T-cell (primary cell): ENCODE data around the gene C2CD3. TPM values are rescaled to one million over a fixed set of nuclear protein-coding genes. Genes with fewer than 3 reads are reported as not detected.

Experiments
- ATAC-seq, 4 experiments: fragments of 200-7000 bp in 3 of 4; fragments of 150-1000 bp in 1 of 4; cut with Tn5 transposase; replicated peaks in 1 of 4; 1 replicate in 3 of 4; 2 replicates in 1 of 4; pipeline ENCODE4 v1.10.0; 2021; ENCODE audit warnings: moderate library complexity in 3 of 4, mild to moderate bottlenecking in 2 of 4, moderate number of reproducible peaks in 1 of 4
- CTCF ChIA-PET, 2 donors: fragments of 300-600 bp; sonication (Branson Sonifier 250); formaldehyde crosslinking; loops; one replicate each; lab custom pipeline; 2022; ENCODE audit warnings: antibody characterized with exemption in 2 of 2; lab: Charles Lee
- POLR2A ChIA-PET, 2 donors: fragments of 300-600 bp; sonication (Branson Sonifier 250); formaldehyde crosslinking; loops; one replicate each; lab custom pipeline; 2022; ENCODE audit warnings: antibody characterized with exemption in 2 of 2; lab: Charles Lee
- DNase-seq, 35 experiments: peaks; one replicate each; pipeline versions ENCODE4 v3.0.0 to v3.0.0-alpha.2; 2013 to 2023
- H3K27ac ChIP-seq: one replicate; pipeline ENCODE4 v1.5.1; 2013; ENCODE audit warnings: low read length
- H3K27me3 ChIP-seq, 2 experiments: replicated peaks in 1 of 2; 1 replicate in 1 of 2; 2 replicates in 1 of 2; pipeline versions ENCODE4 v1.6.1 to v1.7.0; 2013; ENCODE audit warnings: low read length in 1 of 2, mixed read lengths in 1 of 2; ENCODE audit not compliant: control insufficient read depth in 2 of 2, insufficient read depth in 2 of 2; ENCODE audit errors: extremely low read depth in 1 of 2
- H3K36me3 ChIP-seq, 2 donors: 1 replicate in 1 of 2; 2 replicates in 1 of 2; pipeline versions ENCODE4 v1.6.1 to v1.7.0; 2013; ENCODE audit warnings: low read length in 1 of 2; ENCODE audit not compliant: control insufficient read depth in 2 of 2, insufficient read depth in 1 of 2; ENCODE audit errors: extremely low read depth in 1 of 2
- H3K4me1 ChIP-seq, 2 experiments: 1 replicate in 1 of 2; 2 replicates in 1 of 2; pipeline versions ENCODE4 v1.6.1 to v1.7.0; 2013; ENCODE audit warnings: low read length in 2 of 2, mixed read lengths in 1 of 2; ENCODE audit not compliant: insufficient read depth in 2 of 2, control insufficient read depth in 1 of 2; ENCODE audit errors: extremely low read depth in 1 of 2
- H3K4me3 ChIP-seq, 2 donors: 1 replicate in 1 of 2; 2 replicates in 1 of 2; pipeline versions ENCODE4 v1.5.1 to v1.7.0; 2013; ENCODE audit warnings: mild to moderate bottlenecking in 2 of 2, low read length in 1 of 2, moderate library complexity in 1 of 2; ENCODE audit not compliant: control insufficient read depth in 1 of 2; ENCODE audit errors: extremely low read depth in 1 of 2
- H3K9me3 ChIP-seq: 2 replicates; pipeline ENCODE4 v1.7.0; 2013
- H3K27ac Mint-ChIP-seq, 2 donors: one replicate each; pipeline ENCODE4 v1.8.0; 2020 to 2021; ENCODE audit warnings: mild to moderate bottlenecking in 2 of 2, mixed read lengths in 2 of 2
- H3K27me3 Mint-ChIP-seq, 2 donors: one replicate each; pipeline ENCODE4 v1.8.0; 2021 to 2022; ENCODE audit warnings: mixed read lengths in 2 of 2
- H3K36me3 Mint-ChIP-seq: one replicate; pipeline ENCODE4 v1.8.0; 2021; ENCODE audit warnings: mixed read lengths
- H3K4me1 Mint-ChIP-seq, 3 donors: one replicate each; pipeline ENCODE4 v1.8.0; 2020 to 2022; ENCODE audit warnings: mixed read lengths in 3 of 3, mild to moderate bottlenecking in 1 of 3
- H3K4me3 Mint-ChIP-seq, 3 donors: one replicate each; pipeline ENCODE4 v1.8.0; 2020 to 2022; ENCODE audit warnings: mild to moderate bottlenecking in 3 of 3, mixed read lengths in 3 of 3, moderate library complexity in 3 of 3
- H3K9me3 Mint-ChIP-seq, 3 donors: one replicate each; pipeline ENCODE4 v1.8.0; 2020 to 2022; ENCODE audit warnings: mixed read lengths in 3 of 3
- WGBS: methylation state at CpG from one replicate; pipeline ENCODE4 v1.1.5; 2013; ENCODE audit warnings: missing lambda C conversion rate; ENCODE audit not compliant: insufficient coverage; 5-methylcytosine and 5-hydroxymethylcytosine counted together
- total RNA-seq, 35 experiments: library from RNA in 6 of 35; stranded (reverse) in 6 of 35; fragments of 120-200 nt in 1 of 35; gene quantifications; one replicate each; pipeline versions ENCODE4 v1.2.1 to v1.2.4 and lab custom pipeline; 2013 to 2026

Gene C2CD3
- total RNA-seq, 5 donors from 2014 or later (not counting 1 experiment from before 2014, with no cell fraction given) = 37.0 to 47.7 (median 41.0) TPM

GRCh38 chr11:73974604-73975478 is 196.0 kb downstream of the C2CD3 start:
- peaks cover 68 to 100% of the 10 kb centered on the region in 2 experiments for H3K4me1 ChIP-seq
- CTCF ChIA-PET = interaction anchor here in 1 of 2 donors (0.6 kb wide), 1 partner anchor 727 kb away, joined by 7 read pairs; no protein-coding TSS in a partner anchor
- ATAC-seq (peak in 1 of 4 experiments; percentile 1), DNase-seq (no peak)
- POLR2A ChIA-PET = interaction anchor here in 1 of 2 donors (0.6 to 2.3 kb wide), 2 partner anchors 21 to 52 kb away, joined by 4 to 14 read pairs; no protein-coding TSS in a partner anchor
- Mint-ChIP-seq H3K9me3 (no peaks in the 10 kb centered on the region), H3K27ac (peak overlapping the region; percentile 98 to 100), H3K27me3 (no peaks in the 10 kb centered on the region), H3K36me3 (peaks cover 53% of the 10 kb centered on the region), H3K4me3 (peak overlapping the region; percentile 48 to 89 (median 55)), H3K4me1 (peaks cover 97 to 99% (median 97%) of the 10 kb centered on the region in 3 donors)
- no peaks in the 10 kb centered on the region for H3K27me3 ChIP-seq
- H3K27ac ChIP-seq = peak overlapping the region; percentile 80
- peak overlapping the region; percentile 1 to 27 for H3K4me3 ChIP-seq
- H3K36me3 ChIP-seq = peaks cover 29 to 62% of the 10 kb centered on the region in 2 donors
- H3K9me3 ChIP-seq = no peaks in the 10 kb centered on the region
- WGBS = 69% methylated on average over 5 of the region's 13 CpGs

- peaks cover 70 to 100% of the 10 kb centered on the region in 2 experiments for H3K4me1 ChIP-seq
- H3K9me3 Mint-ChIP-seq = no peaks in the 10 kb centered on the region
- DNase-seq = no peak
- ChIA-PET POLR2A (interaction anchor here (0.5 to 2.3 kb wide), 5 partner anchors 8 to 188 kb away, joined by 3 to 14 read pairs (median 5); partner anchors contain the start of gene UCP2 (in 1 of the 2)), CTCF (interaction anchor here (0.5 to 4.5 kb wide), 3 partner anchors 9 to 102 kb away, joined by 3 to 15 read pairs (median 5); partner anchors contain the start of gene UCP2 (in 1 of the 2))
- peak overlapping the region; percentile 98 to 100 for H3K27ac Mint-ChIP-seq
- ATAC-seq = no peak
- peak overlapping the region; percentile 69 for H3K27ac ChIP-seq
- H3K27me3 ChIP-seq = no peaks in the 10 kb centered on the region
- peak overlapping the region in 2 of 3 donors; percentile 21 to 89 for H3K4me3 Mint-ChIP-seq
- WGBS = 81% methylated on average over 4 of the region's 11 CpGs
- H3K36me3 ChIP-seq = peaks cover 17 to 42% of the 10 kb centered on the region in 2 donors
- H3K9me3 ChIP-seq = no peaks in the 10 kb centered on the region
- peaks cover 100% of the 10 kb centered on the region in 3 donors for H3K4me1 Mint-ChIP-seq
- H3K27me3 Mint-ChIP-seq = no peaks in the 10 kb centered on the region
- peaks cover 39% of the 10 kb centered on the region for H3K36me3 Mint-ChIP-seq
- no peak overlapping the region for H3K4me3 ChIP-seq
Measured at GRCh38 chr11:73972620-73973449, 198.0 kb downstream of the C2CD3 start.

- no peaks in the 10 kb centered on the region for H3K27me3 Mint-ChIP-seq
- peak in 2 of 35 experiments; percentile 28 to 34 for DNase-seq
- CTCF ChIA-PET = interaction anchor here in 1 of 2 donors (4.5 kb wide), 1 partner anchor 9 kb away, joined by 15 read pairs; the partner anchor contains the start of gene UCP2
- Histone ChIP-seq H3K36me3 (peaks cover 14 to 36% of the 10 kb centered on the region in 2 donors), H3K27me3 (no peaks in the 10 kb centered on the region), H3K4me1 (peaks cover 68 to 100% of the 10 kb centered on the region in 2 experiments), H3K4me3 (no peak overlapping the region), H3K9me3 (no peaks in the 10 kb centered on the region), H3K27ac (peak overlapping the region; percentile 69)
- peak overlapping the region in 1 of 3 donors; percentile 89 for H3K4me3 Mint-ChIP-seq
- no peak for ATAC-seq
- POLR2A ChIA-PET = interaction anchor here (0.6 to 2.9 kb wide), 7 partner anchors 8 to 112 kb away, joined by 3 to 33 read pairs (median 6); partner anchors contain the start of gene UCP2 (in 1 of the 2)
- peaks cover 97 to 99% (median 99%) of the 10 kb centered on the region in 3 donors for H3K4me1 Mint-ChIP-seq
- no peaks in the 10 kb centered on the region for H3K9me3 Mint-ChIP-seq
- peaks cover 34% of the 10 kb centered on the region for H3K36me3 Mint-ChIP-seq
- peak overlapping the region; percentile 98 to 100 for H3K27ac Mint-ChIP-seq
- no CpG with 5 or more reads among the region's 1 CpG for WGBS
Measured at GRCh38 chr11:73972187-73972586, 198.6 kb downstream of the C2CD3 start.

- H3K27ac ChIP-seq = peak overlapping the region; percentile 76
- no peak for ATAC-seq
Measured at GRCh38 chr11:73971175-73971719, 199.6 kb downstream of the C2CD3 start.

GRCh38 chr11:73969991-73970800 is 200.6 kb downstream of the C2CD3 start:
- H3K27me3 Mint-ChIP-seq = no peaks in the 10 kb centered on the region
- Histone ChIP-seq H3K27me3 (no peaks in the 10 kb centered on the region), H3K4me3 (no peak overlapping the region), H3K27ac (peak overlapping the region; percentile 76), H3K36me3 (peaks cover 6 to 16% of the 10 kb centered on the region in 2 donors), H3K9me3 (no peaks in the 10 kb centered on the region), H3K4me1 (peaks cover 57 to 100% of the 10 kb centered on the region in 2 experiments)
- H3K27ac Mint-ChIP-seq = peak overlapping the region; percentile 98 to 100
- POLR2A ChIA-PET = interaction anchor here (0.5 to 2.9 kb wide), 13 partner anchors 10 to 604 kb away, joined by 3 to 33 read pairs (median 4); no protein-coding TSS in a partner anchor
- 63% methylated on average over 3 of the region's 13 CpGs for WGBS
- H3K4me3 Mint-ChIP-seq = peak overlapping the region in 1 of 3 donors; percentile 89
- no peaks in the 10 kb centered on the region for H3K9me3 Mint-ChIP-seq
- DNase-seq (peak in 34 of 35 experiments; percentile 28 to 72 (median 54)), ATAC-seq (peak; percentile 34 to 40 (median 38))
- CTCF ChIA-PET = interaction anchor here (0.7 to 4.5 kb wide), 6 partner anchors 11 to 40 kb away, joined by 3 to 15 read pairs (median 3); partner anchors contain the start of gene UCP2 (in 1 of the 2)
- H3K4me1 Mint-ChIP-seq = peaks cover 77 to 87% (median 84%) of the 10 kb centered on the region in 3 donors
- peaks cover 14% of the 10 kb centered on the region for H3K36me3 Mint-ChIP-seq

More at GRCh38 chr11:73971175-73971719, 199.6 kb downstream of the C2CD3 start:
- H3K36me3 ChIP-seq = peaks cover 6 to 27% of the 10 kb centered on the region in 2 donors
- WGBS = no CpG with 5 or more reads among the region's 6 CpGs
- peaks cover 88 to 90% (median 90%) of the 10 kb centered on the region in 3 donors for H3K4me1 Mint-ChIP-seq
- H3K27ac Mint-ChIP-seq = peak overlapping the region; percentile 98 to 100
- no peaks in the 10 kb centered on the region for H3K9me3 Mint-ChIP-seq
- no peaks in the 10 kb centered on the region for H3K27me3 ChIP-seq
- H3K4me3 ChIP-seq = no peak overlapping the region
- peak in 2 of 35 experiments; percentile 31 for DNase-seq
- POLR2A ChIA-PET = interaction anchor here (0.6 to 2.9 kb wide), 8 partner anchors 9 to 39 kb away, joined by 3 to 33 read pairs (median 4); no protein-coding TSS in a partner anchor
- H3K9me3 ChIP-seq = no peaks in the 10 kb centered on the region
- peak overlapping the region in 1 of 3 donors; percentile 89 for H3K4me3 Mint-ChIP-seq
- H3K36me3 Mint-ChIP-seq = peaks cover 24% of the 10 kb centered on the region
- CTCF ChIA-PET = interaction anchor here in 1 of 2 donors (1.5 to 4.5 kb wide), 2 partner anchors 10 to 34 kb away, joined by 5 to 15 read pairs; partner anchors contain the start of gene UCP2
- H3K27me3 Mint-ChIP-seq = no peaks in the 10 kb centered on the region
- H3K4me1 ChIP-seq = peaks cover 60 to 100% of the 10 kb centered on the region in 2 experiments
